Dendritic cell treated with granulocyte-macrophage colony-stimulating factor and Interleukin-4, amounts not matched to agents 40 ng/mL and 50 ng/mL, for 4 days (primary cell): ENCODE data around the gene CHD8.
A peak's percentile ranks its signal among the peaks of the same experiment; 100 is the strongest.

Experiments used
- H3K27ac Mint-ChIP-seq: one replicate; pipeline ENCODE4 v1.8.0; 2022; ENCODE audit warnings: mild to moderate bottlenecking, mixed read lengths
- H3K27me3 Mint-ChIP-seq: one replicate; pipeline ENCODE4 v1.8.0; 2022; ENCODE audit warnings: mild to moderate bottlenecking, mixed read lengths
- H3K36me3 Mint-ChIP-seq: one replicate; pipeline ENCODE4 v1.8.0; 2022; ENCODE audit warnings: low read depth, mixed read lengths
- H3K4me1 Mint-ChIP-seq: one replicate; pipeline ENCODE4 v1.8.0; 2022; ENCODE audit warnings: low read depth, mixed read lengths
- H3K4me3 Mint-ChIP-seq: one replicate; pipeline ENCODE4 v1.8.0; 2022; ENCODE audit warnings: mild to moderate bottlenecking, moderate library complexity, mixed read lengths
- H3K9me3 Mint-ChIP-seq: one replicate; pipeline ENCODE4 v1.8.0; 2022; ENCODE audit warnings: mixed read lengths
- intact Hi-C: fragments of 100-400 bp; cut with micrococcal nuclease; formaldehyde crosslinking; loops from one replicate; pipeline ENCODE4 v1.15.0; 2022

The CHD8 gene

DNA sequence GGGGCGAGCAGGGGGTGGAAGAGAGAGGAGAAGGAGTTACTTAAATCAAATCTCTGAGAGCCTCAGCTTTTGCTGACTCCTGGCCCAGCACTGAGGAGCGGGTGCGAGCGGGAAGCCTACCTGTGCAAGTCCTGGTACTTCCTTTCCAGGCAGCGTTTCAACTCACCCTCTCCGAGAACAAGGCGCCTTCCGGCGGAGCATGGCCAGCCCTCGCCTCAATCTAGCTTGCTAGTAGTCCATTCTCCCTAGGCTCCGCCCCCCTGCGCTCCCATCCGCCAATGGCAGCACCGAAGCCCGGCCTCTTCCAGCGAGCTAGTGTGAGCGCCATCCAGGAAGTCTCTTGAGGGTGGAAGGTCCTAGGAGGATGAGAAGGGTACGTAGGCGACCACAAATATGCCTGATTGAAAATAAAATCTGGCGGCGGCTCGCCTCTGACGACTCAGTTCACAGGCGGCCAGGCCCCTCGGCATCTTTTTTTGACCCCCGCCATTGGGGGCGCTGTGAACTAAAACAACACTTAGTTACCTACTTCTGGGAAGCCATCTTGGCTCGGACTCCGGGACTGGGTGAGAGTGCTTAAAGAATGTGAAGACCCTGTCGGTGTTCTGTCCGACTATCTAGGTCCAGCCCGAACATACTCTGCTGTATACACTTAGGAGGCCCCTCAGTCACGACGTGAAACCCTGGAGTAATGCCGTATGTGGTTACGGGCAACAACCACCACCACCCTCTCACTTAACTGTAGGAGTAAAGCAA lies at the start of gene CHD8:
Gene CHD8 (minus strand): TSS at position 212 of the 756 bp plus-strand sequence. CDS start 24,480 bp downstream, outside the sequence.
- Mint-ChIP-seq H3K27ac (peak within 1 kb of the TSS; percentile 97), H3K36me3 (peaks cover 52% of the 10 kb centered on the region), H3K4me1 (peaks cover 24% of the 10 kb centered on the region), H3K9me3 (no peaks in the 10 kb centered on the region), H3K27me3 (no peaks in the 10 kb centered on the region), H3K4me3 (peak within 1 kb of the TSS; percentile 90)
- intact Hi-C loops: loop anchor here (1.0 kb wide), 3 partner anchors 19 to 72 kb away; partner anchors contain the start of genes SUPT16H and TOX4

DNA sequence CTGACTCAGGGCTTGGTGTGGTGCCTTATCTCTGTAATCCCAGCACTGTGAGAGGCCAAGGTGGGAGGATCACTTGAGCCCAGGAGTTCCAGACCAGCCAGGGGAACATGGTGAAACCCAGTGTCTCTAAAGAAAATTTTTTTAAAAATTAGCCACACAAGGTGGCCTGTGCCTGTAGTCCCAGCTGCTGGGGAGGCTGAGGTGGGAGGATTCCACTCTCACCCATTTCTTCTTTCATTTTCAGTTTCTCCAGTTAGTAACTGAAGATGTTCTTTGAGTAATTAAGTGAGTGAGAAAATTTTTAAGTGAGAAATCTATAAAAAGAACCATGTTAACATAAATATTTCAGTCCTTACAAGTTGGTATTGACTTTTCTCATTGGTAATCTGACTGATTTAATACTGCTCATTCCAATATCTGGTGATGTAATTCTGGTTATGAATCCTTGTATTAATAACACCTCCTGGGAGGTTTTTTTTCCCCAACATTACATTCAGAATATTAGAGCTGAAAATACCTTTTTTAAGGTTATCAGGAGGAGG lies 49.2 kb upstream of the CHD8 start:
- peaks cover 13% of the 10 kb centered on the region for H3K4me1 Mint-ChIP-seq
- intact Hi-C loops: no loop called here

DNA sequence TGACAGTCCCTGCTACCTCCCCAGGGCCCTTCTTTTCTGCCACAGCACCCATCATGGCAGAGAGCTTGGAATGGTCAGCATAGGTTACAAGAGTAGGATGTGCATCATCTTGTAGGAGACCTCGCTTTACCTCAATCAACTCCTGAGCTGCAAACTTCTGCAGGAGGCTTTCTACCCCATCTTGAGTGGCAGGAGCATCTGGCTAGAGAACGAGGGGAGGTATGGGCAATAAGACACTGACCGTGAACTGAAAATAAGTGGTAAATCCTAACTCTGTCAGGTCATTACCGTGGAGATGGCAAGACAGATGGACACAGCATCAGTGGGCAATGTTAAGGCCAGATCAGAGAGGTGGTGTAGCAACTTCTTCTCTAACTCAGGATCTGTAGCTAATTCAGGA lies 47.5 kb upstream of the CHD8 start:
- no peaks in the 10 kb centered on the region for H3K27me3 Mint-ChIP-seq
- H3K27ac Mint-ChIP-seq: no peak overlapping the region
- peaks cover 77% of the 10 kb centered on the region for H3K36me3 Mint-ChIP-seq
- H3K4me3 Mint-ChIP-seq: no peak overlapping the region
- no peaks in the 10 kb centered on the region for H3K9me3 Mint-ChIP-seq
- H3K4me1 Mint-ChIP-seq: no peaks in the 10 kb centered on the region
- intact Hi-C loops: no loop called here

More for the DNA sequence above, 49.2 kb upstream of the CHD8 start:
- no peak overlapping the region for H3K27ac Mint-ChIP-seq
- H3K27me3 Mint-ChIP-seq: no peaks in the 10 kb centered on the region
- H3K4me3 Mint-ChIP-seq: no peak overlapping the region
- H3K9me3 Mint-ChIP-seq: no peaks in the 10 kb centered on the region
- H3K36me3 Mint-ChIP-seq: peaks cover 71% of the 10 kb centered on the region

DNA sequence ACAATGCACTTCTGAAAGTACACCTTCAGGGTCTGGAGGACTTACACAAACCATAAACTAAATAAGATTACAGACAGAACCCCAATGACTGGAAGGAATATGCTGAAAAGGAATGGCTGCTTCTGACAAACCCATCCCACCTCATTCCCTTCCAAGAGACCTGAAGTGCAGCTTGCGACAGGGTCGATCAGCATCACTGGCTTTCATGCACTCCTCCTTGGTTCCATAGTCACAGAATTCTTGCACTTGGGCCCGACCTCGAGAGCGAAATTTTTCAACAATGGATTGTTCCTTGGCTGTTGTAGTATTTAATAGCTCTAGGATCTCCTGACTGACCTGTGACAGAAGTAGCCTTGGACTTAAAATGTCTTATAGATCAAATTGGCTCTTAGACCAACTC lies 45.6 kb upstream of the CHD8 start:
- intact Hi-C loops: no loop called here
- Mint-ChIP-seq H3K9me3 (no peaks in the 10 kb centered on the region), H3K4me3 (no peak overlapping the region), H3K27ac (no peak overlapping the region), H3K4me1 (no peaks in the 10 kb centered on the region), H3K27me3 (no peaks in the 10 kb centered on the region), H3K36me3 (peaks cover 81% of the 10 kb centered on the region)

DNA sequence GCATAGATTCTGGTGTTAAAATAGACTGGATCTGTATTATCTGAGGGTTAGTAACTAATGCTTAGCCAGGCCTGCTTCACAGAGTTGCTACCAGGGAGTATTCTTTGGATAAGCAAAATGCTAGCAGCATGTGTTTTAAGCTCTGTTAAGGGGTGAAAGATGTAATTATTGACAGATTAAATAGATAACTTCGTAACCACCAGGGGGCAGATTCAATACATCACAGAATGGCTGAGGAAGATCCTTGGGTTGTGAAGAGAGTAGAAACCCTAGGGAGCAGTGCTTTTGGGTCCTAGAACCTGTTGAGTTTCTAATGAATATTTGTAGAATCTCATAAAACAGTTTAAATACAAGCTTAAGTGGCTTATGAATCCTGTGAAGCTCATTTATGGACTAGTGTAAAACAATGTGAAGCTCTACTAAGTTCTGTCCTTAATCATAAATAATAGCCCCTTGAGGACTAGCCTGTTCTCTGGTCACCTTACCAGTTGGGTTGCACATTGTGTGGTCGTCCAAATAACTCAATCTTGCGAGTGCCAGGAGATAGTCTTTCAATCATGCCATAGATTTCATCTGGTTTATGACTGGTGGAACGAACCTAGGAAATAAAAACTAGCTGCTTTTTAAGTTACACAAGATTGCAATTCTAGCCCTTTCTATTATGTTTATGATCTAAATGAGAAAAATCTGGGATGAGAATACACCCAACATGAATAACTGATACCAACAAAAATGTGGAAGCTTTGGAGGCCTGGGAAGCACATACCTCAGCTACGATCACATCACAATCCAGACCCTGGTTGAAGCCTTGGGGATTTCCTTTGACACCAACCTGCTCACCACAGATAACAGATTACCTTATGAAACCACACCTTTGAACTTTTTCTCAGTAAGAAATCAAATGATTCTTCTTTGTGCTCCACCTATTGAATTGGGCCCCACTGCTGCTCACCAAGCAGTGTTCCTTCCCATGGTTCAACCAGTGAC lies 42.9 kb upstream of the CHD8 start:
- Mint-ChIP-seq H3K4me3 (no peak overlapping the region), H3K36me3 (peaks cover 100% of the 10 kb centered on the region), H3K27me3 (no peaks in the 10 kb centered on the region), H3K27ac (no peak overlapping the region), H3K4me1 (no peaks in the 10 kb centered on the region), H3K9me3 (no peaks in the 10 kb centered on the region)
- intact Hi-C loops: loop anchor here (1.0 kb wide), 1 partner anchor 58 kb away; no protein-coding TSS in a partner anchor

- no peaks in the 10 kb centered on the region for H3K9me3 Mint-ChIP-seq
- H3K4me3 Mint-ChIP-seq: no peak overlapping the region
- H3K36me3 Mint-ChIP-seq: peaks cover 100% of the 10 kb centered on the region
- H3K27ac Mint-ChIP-seq: no peak overlapping the region
- H3K4me1 Mint-ChIP-seq: no peaks in the 10 kb centered on the region
- no peaks in the 10 kb centered on the region for H3K27me3 Mint-ChIP-seq
- intact Hi-C loops: no loop called here
These were observed 40.5 kb upstream of the CHD8 start for GRCh38 chr14:21496453-21496852.

DNA sequence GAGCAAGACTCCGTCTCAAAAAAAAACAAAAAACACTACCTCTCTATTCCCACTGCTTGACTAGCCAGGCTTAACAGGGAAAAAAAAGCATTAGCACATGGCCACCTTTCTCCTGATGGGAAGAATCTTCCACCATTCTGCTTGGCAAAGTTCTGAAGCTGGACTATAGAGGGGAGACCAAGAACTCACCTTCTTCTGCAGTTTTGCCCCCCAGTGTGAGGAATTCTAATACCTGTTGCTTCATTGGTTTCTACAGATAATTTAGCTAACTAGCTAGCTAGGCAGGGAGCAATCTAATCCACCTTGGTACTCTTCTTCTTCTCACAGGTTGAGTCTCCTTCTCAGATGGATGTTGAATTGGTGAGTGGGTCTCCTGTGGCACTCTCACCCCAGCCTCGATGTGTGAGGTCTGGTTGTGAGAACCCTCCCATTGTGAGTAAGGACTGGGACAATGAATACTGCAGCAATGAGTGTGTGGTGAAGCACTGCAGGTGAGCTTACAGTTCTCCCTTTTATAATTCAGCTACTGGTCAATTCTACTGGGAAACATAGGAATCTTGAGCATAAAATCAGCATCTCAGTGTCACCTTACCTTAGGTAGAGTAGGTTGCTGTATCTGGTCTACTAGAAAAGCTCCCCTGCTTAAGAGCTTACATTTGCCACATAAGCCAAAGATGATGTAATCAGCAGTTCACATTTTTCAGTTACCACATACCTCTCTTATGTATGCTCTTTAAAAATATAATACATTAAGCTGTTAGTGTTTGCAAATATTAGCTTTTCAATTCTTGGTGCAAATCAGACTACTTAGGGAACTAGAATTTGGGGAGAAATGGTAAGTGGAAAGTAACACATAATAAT lies 39.2 kb upstream of the CHD8 start:
- H3K4me3 Mint-ChIP-seq: no peak overlapping the region

GRCh38 chr14:21486640-21487087 lies 30.7 kb upstream of the CHD8 start:
- Mint-ChIP-seq H3K4me1 (no peaks in the 10 kb centered on the region), H3K27me3 (no peaks in the 10 kb centered on the region), H3K4me3 (no peak overlapping the region), H3K36me3 (peaks cover 80% of the 10 kb centered on the region), H3K9me3 (no peaks in the 10 kb centered on the region), H3K27ac (no peak overlapping the region)
- intact Hi-C loops: no loop called here

More for the DNA sequence above, 39.2 kb upstream of the CHD8 start:
- no peaks in the 10 kb centered on the region for H3K4me1 Mint-ChIP-seq
- H3K9me3 Mint-ChIP-seq: no peaks in the 10 kb centered on the region
- no peak overlapping the region for H3K27ac Mint-ChIP-seq
- H3K27me3 Mint-ChIP-seq: no peaks in the 10 kb centered on the region
- intact Hi-C loops: no loop called here
- H3K36me3 Mint-ChIP-seq: peaks cover 100% of the 10 kb centered on the region

GRCh38 chr14:21476925-21477681 lies 21.2 kb upstream of the CHD8 start, which contains the start of the genes RAB2B and TOX4:
TSS of gene RAB2B (minus strand) at chr14:21476959. CDS start at chr14:21476872, 87 bp downstream.
TSS of gene TOX4 (plus strand) at chr14:21477195. CDS start at chr14:21477279, 84 bp downstream.
- Mint-ChIP-seq H3K9me3 (no peaks in the 10 kb centered on the region), H3K27me3 (no peaks in the 10 kb centered on the region), H3K36me3 (peaks cover 59% of the 10 kb centered on the region), H3K4me1 (peaks cover 27% of the 10 kb centered on the region), H3K27ac (peak within 1 kb of the TSS; percentile 99), H3K4me3 (peak within 1 kb of the TSS; percentile 100)
- intact Hi-C loops: loop anchor here (1.0 to 2.0 kb wide), 3 partner anchors 21 to 40 kb away; partner anchors contain the start of genes CHD8 and METTL3

DNA sequence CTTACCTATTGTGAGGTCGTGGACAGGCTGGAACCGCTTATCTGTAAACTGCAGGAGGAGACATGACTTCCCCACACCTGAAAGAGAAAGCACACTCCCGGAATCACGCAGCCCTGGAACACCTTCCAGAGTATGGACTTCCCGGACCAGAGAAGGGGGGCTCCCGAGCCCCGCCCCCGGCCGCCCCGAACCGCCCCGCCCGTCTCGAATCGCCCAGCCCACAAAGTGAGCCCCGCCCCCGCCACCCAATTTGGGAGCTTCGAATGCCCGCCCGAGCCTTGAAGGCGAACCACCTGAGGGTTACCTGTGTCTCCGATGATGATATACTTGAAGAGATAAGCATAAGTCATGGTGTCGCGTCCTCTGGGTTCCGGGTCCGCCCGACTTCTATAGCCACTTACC lies 20.6 kb upstream of the CHD8 start:
- Mint-ChIP-seq H3K36me3 (peaks cover 60% of the 10 kb centered on the region), H3K27ac (peak overlapping the region; percentile 99), H3K27me3 (no peaks in the 10 kb centered on the region), H3K4me1 (peaks cover 27% of the 10 kb centered on the region), H3K4me3 (peak overlapping the region; percentile 100), H3K9me3 (no peaks in the 10 kb centered on the region)
- intact Hi-C loops: loop anchor here (2.0 kb wide), 1 partner anchor 40 kb away; no protein-coding TSS in a partner anchor

GRCh38 chr14:21475767-21476522 lies 20.0 kb upstream of the CHD8 start:
- Mint-ChIP-seq H3K9me3 (no peaks in the 10 kb centered on the region), H3K27me3 (no peaks in the 10 kb centered on the region), H3K4me1 (peaks cover 27% of the 10 kb centered on the region), H3K36me3 (peaks cover 60% of the 10 kb centered on the region), H3K27ac (peak overlapping the region; percentile 99), H3K4me3 (peak overlapping the region; percentile 100)
- intact Hi-C loops: loop anchor here (2.0 kb wide), 1 partner anchor 39 kb away; no protein-coding TSS in a partner anchor

- Mint-ChIP-seq H3K27ac (no peak overlapping the region), H3K4me1 (peaks cover under 1% of the 10 kb centered on the region), H3K4me3 (no peak overlapping the region), H3K9me3 (no peaks in the 10 kb centered on the region), H3K27me3 (no peaks in the 10 kb centered on the region), H3K36me3 (peaks cover 86% of the 10 kb centered on the region)
- intact Hi-C loops: no loop called here
These were observed 11.7 kb upstream of the CHD8 start for GRCh38 chr14:21467616-21468015.
